Stimulated activated CD8-positive, alpha-beta memory T cell treated with anti-CD3 and anti-CD28 coated beads, Interleukin-4, amount 100 ng/mL, for 48 hours (primary cell): Measurements from ENCODE around the gene COG2.
"Not testable (repeated sequence)": the region's sequence is repeated elsewhere in the genome, so short reads cannot be mapped to it uniquely, and the experiment has no call there.

Source experiments
- DNase-seq: peaks from one replicate; pipeline ENCODE4 v3.0.0-alpha.2; 2020

The COG2 gene

DNA sequence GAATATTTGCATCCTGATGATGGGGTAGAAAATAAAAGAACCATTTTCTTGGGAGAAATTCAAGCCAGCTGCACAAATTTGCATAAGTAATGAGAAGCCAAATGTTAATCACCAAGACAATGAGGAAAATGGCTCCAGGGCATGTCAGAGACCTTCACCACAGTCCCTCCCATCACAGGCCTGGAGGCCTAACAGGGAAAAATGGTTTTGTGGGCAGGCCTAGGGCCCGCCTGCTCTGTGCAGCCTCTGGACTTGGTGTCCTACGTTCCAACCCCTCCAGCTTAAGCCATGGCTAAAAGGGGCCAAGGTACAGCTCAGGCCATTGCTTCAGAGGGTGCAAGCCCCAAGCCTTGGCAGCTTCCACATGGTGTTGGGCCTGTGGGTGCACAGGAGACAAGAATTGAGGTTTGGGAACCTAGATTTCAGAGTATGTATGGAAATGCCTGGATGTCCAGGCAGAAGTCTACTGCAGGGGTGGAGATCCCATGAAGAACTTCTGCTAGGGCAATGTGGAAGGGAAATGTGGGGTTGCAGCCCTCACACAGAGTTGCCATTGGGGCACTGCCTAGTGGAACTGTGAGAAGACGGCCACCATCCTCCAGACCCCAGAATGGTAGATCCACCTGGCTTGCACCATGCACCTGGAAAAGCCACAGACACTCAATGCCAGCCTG lies 79.7 kb downstream of the COG2 start:
- not testable (repeated sequence) for DNase-seq

DNA sequence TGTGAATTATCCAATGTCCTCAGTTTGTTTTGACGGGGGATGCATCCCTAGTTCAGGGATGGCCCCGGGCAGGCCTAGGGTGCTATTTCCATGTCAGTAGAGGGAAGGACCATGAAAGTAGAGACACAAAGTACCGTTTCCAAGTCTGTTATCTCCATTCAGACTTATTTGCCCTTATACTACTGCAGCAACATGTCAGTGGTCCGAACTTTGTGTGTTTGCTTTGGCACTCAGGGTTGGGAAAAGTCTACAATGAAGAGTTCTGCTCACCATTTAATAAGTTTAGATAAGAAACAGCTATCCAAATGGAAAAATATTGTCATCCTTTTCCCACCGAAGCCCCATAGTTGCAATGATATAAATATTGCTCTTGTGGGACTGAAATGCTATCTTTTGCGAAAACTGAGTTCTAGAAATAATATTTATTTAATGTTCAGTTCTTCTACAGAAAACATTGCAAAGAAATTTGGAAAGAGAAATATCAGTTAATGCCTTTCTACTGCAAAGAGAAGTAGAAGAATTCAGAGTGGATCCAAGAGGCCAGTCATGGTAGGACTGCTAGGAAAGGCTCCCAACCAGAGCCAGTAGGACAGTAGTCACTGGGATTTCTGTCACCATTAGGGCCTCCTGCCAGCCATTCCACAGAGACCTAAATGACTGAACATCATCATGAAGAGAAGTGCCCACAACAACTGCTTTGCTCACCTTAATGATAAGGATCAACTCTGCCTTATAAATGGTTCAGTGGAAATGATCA lies 83.2 kb downstream of the COG2 start:
- DNase-seq, result no peak

DNA sequence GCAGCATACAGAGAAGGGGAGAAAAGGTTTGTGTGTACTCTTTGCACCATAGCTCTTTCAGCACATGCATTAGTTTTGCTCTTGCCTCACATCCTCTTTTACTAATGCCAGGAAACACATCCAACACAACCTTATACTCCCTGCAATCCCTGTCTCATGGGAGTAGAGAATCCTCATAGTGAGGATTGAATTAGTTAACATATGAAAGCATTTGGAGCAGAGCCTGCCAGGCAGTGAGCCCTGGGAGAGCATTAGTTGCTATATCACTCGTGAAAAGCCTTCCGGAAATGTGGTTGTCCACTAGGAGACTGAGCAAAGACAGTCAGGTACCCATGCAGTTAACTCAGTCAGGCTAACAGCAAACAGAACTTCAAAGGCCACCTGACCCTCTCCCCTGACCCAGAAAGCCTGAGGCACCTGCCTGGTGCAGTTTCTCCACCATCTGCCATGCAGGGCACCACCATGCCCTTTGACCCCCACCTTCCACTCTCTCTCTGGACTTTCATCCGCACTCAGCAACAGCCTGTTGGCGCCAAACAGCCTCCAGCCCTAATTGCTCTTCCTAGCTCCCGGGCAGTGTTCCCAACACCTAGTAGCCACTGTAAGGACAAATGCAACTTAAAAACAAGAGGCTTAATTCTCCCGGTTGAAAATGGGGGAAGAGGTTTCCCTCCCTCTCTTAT lies 86.6 kb downstream of the COG2 start:
- DNase-seq, result no peak

DNA sequence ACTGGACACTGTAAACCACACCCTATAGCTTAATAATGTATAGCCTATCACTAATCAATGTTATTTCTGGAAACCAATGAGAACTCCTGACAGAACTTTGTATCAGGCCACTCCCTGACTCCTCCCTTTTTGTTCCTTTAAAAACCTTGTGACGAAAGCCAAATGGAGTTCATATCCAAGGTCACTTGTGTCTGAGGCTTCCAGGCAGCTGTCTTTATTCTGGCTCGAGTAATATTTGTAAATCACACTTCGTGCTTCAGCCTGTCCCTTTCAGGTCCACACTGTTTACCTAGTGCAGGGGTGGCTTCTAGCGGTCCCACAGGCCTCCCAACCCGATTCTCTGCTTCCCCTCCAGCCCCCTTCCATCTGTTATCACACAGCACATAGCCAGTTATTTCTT lies 88.7 kb downstream of the COG2 start:
- DNase-seq, result no peak

DNA sequence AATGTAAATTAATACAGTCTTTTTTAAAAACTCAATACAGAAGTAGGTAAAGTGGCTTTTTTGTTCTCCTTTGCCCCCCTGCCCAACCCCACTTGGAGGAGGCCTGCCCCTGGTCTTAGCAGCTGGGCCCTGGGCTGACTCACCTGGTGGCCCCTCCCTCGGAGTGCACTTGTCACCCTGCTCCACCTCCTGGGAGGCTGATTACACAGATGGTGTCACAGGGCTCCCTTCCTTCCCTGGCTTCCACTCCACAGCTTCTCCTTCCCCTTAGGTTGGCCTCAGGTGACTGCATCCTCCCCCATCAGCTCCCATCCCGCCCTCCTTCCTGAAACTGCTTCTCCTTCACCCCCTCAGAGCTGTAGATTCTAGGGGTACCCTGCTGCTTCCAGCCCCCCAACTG lies 93.2 kb downstream of the COG2 start:
- no peak for DNase-seq

DNA sequence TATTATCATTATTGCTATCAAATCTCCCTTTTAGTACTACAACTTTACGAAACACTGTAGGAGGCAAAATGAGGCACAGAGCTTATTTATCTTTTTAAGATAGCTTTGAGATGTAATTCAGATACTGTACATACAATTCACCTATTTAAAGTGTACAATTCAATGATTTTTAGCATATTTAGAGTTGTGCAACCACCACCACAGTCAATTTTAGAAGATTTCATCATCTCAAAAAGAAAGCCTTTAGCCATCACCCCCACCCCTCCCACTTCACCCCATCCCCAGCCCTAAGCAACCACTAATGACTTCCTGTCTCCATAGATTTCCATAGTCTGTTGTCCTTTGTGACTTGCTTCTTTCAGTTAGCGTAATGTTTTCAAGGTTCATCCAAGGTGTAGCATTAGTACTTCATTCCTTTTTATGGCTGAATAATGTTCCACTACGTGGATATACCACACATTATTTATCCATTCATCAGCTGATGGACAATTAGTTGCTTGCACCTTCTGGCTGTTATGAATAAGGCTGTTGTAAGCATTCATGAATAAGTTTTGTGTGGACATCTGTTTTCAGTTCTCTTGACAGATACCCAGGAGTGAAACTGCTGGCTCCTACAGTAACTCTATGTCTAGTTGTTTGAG lies 95.5 kb downstream of the COG2 start:
- DNase-seq, result no peak

DNA sequence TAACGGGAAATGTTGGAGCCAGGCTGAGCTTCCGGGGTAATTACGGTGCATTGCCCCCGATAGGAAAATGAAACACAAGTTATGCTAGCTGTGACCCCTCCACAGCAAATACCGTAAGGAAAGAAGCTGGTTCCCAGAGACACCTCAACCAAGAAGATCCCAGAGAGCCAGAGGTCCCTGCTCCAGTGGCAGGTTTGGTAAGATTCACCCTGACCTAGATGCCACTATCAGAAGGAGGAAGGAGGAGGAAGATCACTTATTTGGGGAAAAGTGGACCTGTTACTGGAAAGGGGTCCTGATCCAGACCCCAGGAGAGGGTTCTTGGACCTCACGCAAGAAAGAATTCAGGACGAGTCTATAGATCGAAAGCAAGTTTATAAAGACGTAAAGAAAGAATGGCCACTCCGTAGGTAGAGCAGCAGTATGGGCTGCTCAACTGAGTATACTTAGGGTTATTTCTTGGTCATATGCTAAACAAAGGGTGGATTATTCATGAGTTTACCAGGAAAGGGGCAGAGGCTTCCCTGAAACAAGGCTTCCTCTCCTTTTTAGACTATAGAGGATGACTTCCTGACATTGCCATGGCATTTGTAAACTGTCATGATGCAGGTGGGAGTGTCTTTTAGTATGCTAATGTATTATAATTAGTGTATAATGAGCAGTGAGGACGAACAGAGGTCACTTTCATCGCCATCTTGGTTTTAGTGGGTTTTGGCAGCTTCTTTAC lies 97.4 kb downstream of the COG2 start:
- no peak for DNase-seq
